SW480 (cell line): ENCODE results near the gene SPECC1L.

Experiments
- DNase-seq: peaks from one replicate; pipeline ENCODE4 v3.0.0-alpha.2; 2016; ENCODE audit warnings: low spot score

SPECC1L gene

GRCh38 chr22:24430431-24431308 lies 160.0 kb downstream of the SPECC1L start:
- no peak for DNase-seq

GRCh38 chr22:24431309-24432034 lies 160.8 kb downstream of the SPECC1L start:
- no peak for DNase-seq

- DNase-seq, result no peak
Measured at GRCh38 chr22:24432059-24432853, 161.6 kb downstream of the SPECC1L start.

- no peak for DNase-seq
Measured at GRCh38 chr22:24433001-24433827, 162.6 kb downstream of the SPECC1L start.

GRCh38 chr22:24433828-24434470 lies 163.3 kb downstream of the SPECC1L start:
- no peak for DNase-seq

- DNase-seq, result no peak
Measured at GRCh38 chr22:24434471-24435322, 164.1 kb downstream of the SPECC1L start.

GRCh38 chr22:24435323-24435645 lies 164.7 kb downstream of the SPECC1L start:
- no peak for DNase-seq

- no peak for DNase-seq
Measured at GRCh38 chr22:24435861-24436371, 165.3 kb downstream of the SPECC1L start.

- no peak for DNase-seq
Measured at GRCh38 chr22:24436553-24436952, 165.9 kb downstream of the SPECC1L start.

GRCh38 chr22:24437091-24437490 lies 166.5 kb downstream of the SPECC1L start:
- DNase-seq, result no peak

- no peak for DNase-seq
Measured at GRCh38 chr22:24437741-24438328, 167.2 kb downstream of the SPECC1L start.

- no peak for DNase-seq
Measured at GRCh38 chr22:24440270-24440717, 169.7 kb downstream of the SPECC1L start.

- no peak for DNase-seq
Measured at GRCh38 chr22:24440718-24441405, 170.2 kb downstream of the SPECC1L start.

- no peak for DNase-seq
Measured at GRCh38 chr22:24441406-24442351, 171.0 kb downstream of the SPECC1L start.

GRCh38 chr22:24442352-24442744 lies 171.7 kb downstream of the SPECC1L start:
- no peak for DNase-seq

GRCh38 chr22:24443668-24444067 lies 173.0 kb downstream of the SPECC1L start:
- no peak for DNase-seq

GRCh38 chr22:24444251-24444650 lies 173.6 kb downstream of the SPECC1L start:
- DNase-seq, result no peak
